Thoracic aorta (tissue), 2 donors: Measurements from ENCODE around the gene TMEM95. TPM values are rescaled to one million over a fixed set of nuclear protein-coding genes. Genes with fewer than 3 reads are reported as not detected.
A peak's percentile ranks its signal among the peaks of the same experiment; 100 is the strongest.

Source experiments
- ATAC-seq: fragments of 150-250 bp; one replicate; pipeline ENCODE4 v1.8.0; 2017; ENCODE audit warnings: low read depth; ENCODE audit not compliant: insufficient number of reproducible peaks, low FRiP score
- DNase-seq: peaks from one replicate; pipeline ENCODE4 v3.0.0-alpha.2; 2020; ENCODE audit warnings: low spot score
- H3K27ac ChIP-seq, 2 donors: fragments of 200-600 bp; sonication (generic); 1 replicate in 1 of 2; 2 replicates in 1 of 2; pipeline ENCODE4 v1.5.1; 2016; ENCODE audit warnings: mild to moderate bottlenecking in 2 of 2, moderate library complexity in 2 of 2
- H3K27me3 ChIP-seq: fragments of 200-600 bp; sonication (generic); replicated peaks from 2 replicates; pipeline ENCODE4 v1.6.0; 2016; ENCODE audit warnings: mild to moderate bottlenecking; ENCODE audit not compliant: insufficient read depth
- H3K36me3 ChIP-seq: fragments of 200-600 bp; sonication (generic); one replicate; pipeline ENCODE4 v1.5.1; 2016
- H3K4me1 ChIP-seq, 2 donors: fragments of 200-600 bp; sonication (generic); 1 replicate in 1 of 2; 2 replicates in 1 of 2; pipeline versions ENCODE4 v1.5.1 to v1.6.0; 2016; ENCODE audit warnings: low read depth in 2 of 2, mild to moderate bottlenecking in 1 of 2; ENCODE audit not compliant: control insufficient read depth in 1 of 2
- H3K4me3 ChIP-seq: fragments of 200-600 bp; sonication (generic); 2 replicates; pipeline ENCODE4 v1.5.1; 2016; ENCODE audit warnings: mild to moderate bottlenecking
- H3K9me3 ChIP-seq: fragments of 200-600 bp; sonication (generic); 2 replicates; pipeline ENCODE4 v1.5.1; 2016
- total RNA-seq, 2 donors: library from RNA; depleted of rRNA; stranded (reverse); fragments of >200 nt; gene quantifications; one replicate each; pipeline versions ENCODE4 v1.1.0 to v1.2.3, GENCODE V29; 2016
- TF ChIP-seq, protein P1 (sequence below): fragments of 200-600 bp; sonication (generic); IDR thresholded peaks from one replicate; pipeline ENCODE4 v1.5.1; 2019; ENCODE audit warnings: antibody characterized with exemption

Gene TMEM95
- not detected for total RNA-seq

DNA sequence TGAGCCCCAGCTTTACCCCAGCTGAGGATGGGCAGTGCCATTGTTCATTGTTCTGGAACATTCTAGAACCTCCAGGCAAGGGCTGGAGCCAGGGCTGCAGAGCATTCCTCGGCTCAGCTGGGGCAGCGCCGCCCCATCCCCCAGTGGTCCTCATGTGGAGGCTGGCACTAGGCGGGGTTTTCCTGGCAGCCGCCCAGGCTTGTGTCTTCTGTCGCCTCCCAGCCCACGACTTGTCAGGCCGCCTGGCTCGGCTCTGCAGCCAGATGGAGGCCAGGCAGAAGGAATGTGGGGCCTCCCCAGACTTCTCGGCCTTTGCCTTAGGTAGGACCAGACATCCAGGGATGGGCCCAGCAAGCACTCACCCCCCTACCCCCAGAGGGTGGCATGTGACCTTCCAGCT is at the start of gene TMEM95:
TSS of gene TMEM95 (plus strand) at position 104 of the 400 bp plus-strand sequence. CDS start at position 153, 49 bp downstream.
- Histone ChIP-seq H3K4me3 (peak within 1 kb of the TSS; percentile 16), H3K4me1 (peaks cover 16 to 29% of the 10 kb centered on the region in 2 donors), H3K27ac (no peak within 1 kb of the TSS), H3K36me3 (no peaks in the 10 kb centered on the region), H3K9me3 (no peaks in the 10 kb centered on the region), H3K27me3 (no peaks in the 10 kb centered on the region)
- TF ChIP-seq, protein P1, sequence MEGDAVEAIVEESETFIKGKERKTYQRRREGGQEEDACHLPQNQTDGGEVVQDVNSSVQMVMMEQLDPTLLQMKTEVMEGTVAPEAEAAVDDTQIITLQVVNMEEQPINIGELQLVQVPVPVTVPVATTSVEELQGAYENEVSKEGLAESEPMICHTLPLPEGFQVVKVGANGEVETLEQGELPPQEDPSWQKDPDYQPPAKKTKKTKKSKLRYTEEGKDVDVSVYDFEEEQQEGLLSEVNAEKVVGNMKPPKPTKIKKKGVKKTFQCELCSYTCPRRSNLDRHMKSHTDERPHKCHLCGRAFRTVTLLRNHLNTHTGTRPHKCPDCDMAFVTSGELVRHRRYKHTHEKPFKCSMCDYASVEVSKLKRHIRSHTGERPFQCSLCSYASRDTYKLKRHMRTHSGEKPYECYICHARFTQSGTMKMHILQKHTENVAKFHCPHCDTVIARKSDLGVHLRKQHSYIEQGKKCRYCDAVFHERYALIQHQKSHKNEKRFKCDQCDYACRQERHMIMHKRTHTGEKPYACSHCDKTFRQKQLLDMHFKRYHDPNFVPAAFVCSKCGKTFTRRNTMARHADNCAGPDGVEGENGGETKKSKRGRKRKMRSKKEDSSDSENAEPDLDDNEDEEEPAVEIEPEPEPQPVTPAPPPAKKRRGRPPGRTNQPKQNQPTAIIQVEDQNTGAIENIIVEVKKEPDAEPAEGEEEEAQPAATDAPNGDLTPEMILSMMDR: no peak
- no peak for ATAC-seq
- no peak for DNase-seq

- ATAC-seq (peak; percentile 97), DNase-seq (peak; percentile 98)
- peaks cover 12 to 32% of the 10 kb centered on the region in 2 donors for H3K4me1 ChIP-seq
- H3K27me3 ChIP-seq: no peaks in the 10 kb centered on the region
- H3K36me3 ChIP-seq: peaks cover 25% of the 10 kb centered on the region
- H3K27ac ChIP-seq: peak within 1 kb of the TSS; percentile 97 to 98
- TF ChIP-seq, protein P1: no peak
- H3K4me3 ChIP-seq: peak within 1 kb of the TSS; percentile 78
- no peaks in the 10 kb centered on the region for H3K9me3 ChIP-seq
These were observed 47.9 kb upstream of the TMEM95 start, which contains the start of gene EIF5A for GRCh38 chr17:7306911-7307685. EIF5A (plus strand) TSS chr17:7307628; CDS start chr17:7309636, 2,008 bp downstream.

DNA sequence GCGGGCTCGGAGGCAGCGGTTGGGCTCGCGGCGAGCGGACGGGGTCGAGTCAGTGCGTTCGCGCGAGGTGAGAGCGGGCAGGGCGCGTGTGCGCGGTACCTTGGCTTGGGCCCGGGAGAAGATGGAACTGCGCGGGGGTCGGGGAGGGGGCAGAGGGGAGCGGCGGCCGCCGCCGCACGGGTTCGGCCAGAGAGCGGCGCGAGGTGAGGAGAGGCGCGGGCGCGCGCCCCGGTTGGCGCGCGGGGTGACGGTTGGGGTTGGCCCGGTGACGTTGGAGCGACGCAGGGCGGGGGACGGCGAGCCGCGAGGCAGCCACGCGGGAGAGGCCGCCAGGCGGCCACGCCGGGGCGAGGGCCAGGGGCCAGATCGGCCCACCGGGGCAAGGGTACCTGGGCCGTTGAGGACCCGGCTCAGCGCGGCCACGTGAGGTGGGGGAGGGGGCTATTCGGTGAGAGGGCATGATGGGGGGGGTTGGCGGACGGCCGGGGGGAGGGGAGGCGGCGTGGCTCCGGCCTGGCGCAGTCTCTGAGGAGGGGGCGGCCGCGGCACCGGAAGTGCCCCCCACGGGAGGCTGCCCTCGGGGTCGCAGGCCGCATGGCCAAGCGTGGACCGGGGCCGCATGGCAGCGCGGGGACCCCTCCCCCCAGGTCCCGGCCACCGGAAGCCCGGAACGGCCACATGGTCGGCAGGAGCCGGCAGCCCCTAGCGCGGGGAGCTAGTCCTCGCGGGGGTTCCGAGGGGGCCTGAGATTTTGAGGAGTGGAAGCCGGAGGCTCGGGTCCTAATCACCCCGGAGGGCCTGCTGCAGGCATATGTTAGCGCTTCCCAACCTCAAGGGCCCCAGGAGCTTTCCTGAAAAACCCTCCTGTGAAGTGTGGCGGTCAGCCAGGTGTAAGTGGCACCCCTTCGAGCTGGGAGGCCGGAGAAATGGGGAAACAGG is 47.0 kb upstream of the TMEM95 start:
- H3K27me3 ChIP-seq: no peaks in the 10 kb centered on the region
- ATAC-seq (no peak), DNase-seq (no peak)
- H3K4me1 ChIP-seq: peaks cover 12 to 37% of the 10 kb centered on the region in 2 donors
- peak overlapping the region; percentile 78 for H3K4me3 ChIP-seq
- no peaks in the 10 kb centered on the region for H3K9me3 ChIP-seq
- H3K36me3 ChIP-seq: peaks cover 34% of the 10 kb centered on the region
- TF ChIP-seq, protein P1: peak; percentile 12
- H3K27ac ChIP-seq: peak overlapping the region; percentile 97 to 98

DNA sequence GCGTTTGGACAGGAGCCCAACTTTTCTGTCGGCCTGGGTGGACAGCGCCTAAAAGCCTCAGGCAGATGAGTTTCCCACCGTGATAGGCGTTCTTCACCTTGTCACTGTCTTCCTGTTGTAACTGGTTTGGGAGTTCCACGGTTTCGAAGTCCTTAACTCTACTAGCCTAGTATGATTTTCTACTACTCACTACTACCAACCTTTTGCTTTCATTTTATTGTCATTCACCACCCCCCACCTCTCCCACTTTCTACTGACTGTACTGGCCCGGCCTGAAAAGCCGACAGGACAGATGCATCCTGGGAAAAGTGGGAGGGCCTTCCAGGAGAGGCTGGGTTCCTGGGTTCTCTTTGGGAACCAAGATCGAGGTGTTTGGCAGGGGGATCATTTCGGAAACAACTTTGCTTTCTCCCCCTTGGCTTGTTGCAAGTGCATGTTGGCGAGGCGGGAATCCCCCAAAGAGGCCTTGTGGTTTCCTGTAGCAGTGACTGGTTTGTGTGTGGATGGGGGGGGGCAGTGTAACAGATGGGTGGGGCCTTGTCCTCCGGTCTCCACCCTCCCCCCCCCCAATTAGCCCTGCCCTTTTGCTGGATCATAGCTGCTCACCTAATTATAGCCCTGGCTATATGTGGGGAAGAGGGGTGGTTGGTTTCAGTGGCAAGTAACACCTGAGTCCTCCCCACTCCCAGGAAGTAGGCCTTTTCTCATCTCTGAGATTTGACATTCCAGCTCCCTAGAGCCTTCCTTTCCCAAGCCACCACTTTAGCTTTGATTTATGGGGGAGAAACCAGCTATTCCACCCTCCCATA is 46.1 kb upstream of the TMEM95 start:
- Histone ChIP-seq H3K4me1 (peaks cover 17 to 46% of the 10 kb centered on the region in 2 donors), H3K36me3 (peaks cover 43% of the 10 kb centered on the region), H3K9me3 (no peaks in the 10 kb centered on the region), H3K27ac (peak overlapping the region; percentile 97 to 98), H3K4me3 (peak overlapping the region; percentile 78), H3K27me3 (no peaks in the 10 kb centered on the region)
- ATAC-seq: peak; percentile 29
- TF ChIP-seq, protein P1: no peak
- DNase-seq: no peak
